ENCODE measurements around the gene RBM33. TPM values are rescaled to one million over a fixed set of nuclear protein-coding genes. Genes with fewer than 3 reads are reported as not detected.

The RBM33 gene
- total and polyA plus RNA-seq, 4 donors: 4.1 to 80.0 (median 47.2) TPM

GRCh38 chr7:155782466-155782865, 138.0 kb downstream of the RBM33 start:
- no peak overlapping the region for H3K4me3 ChIP-seq (ENCODE audit: low read length in 2 of 2)
- peaks cover 0 to 3% of the 10 kb centered on the region in 2 donors for H3K36me3 ChIP-seq (ENCODE audit: control insufficient read depth in 1 of 2, insufficient read depth in 2 of 2, low read length in 1 of 2)
- ATAC-seq (ENCODE audit: low FRiP score) (no peak), DNase-seq (no peak)
- 84 to 91% methylated on average over 10 of the region's 10 CpGs for WGBS, 2 donors
- no peaks in the 10 kb centered on the region for H3K4me1 ChIP-seq (ENCODE audit: control insufficient read depth in 1 of 2, insufficient read depth in 2 of 2, low read length in 2 of 2)
- no peaks in the 10 kb centered on the region for H3K9me3 ChIP-seq (ENCODE audit: control insufficient read depth, low read length)
- intact Hi-C loops (cut with DNase I): no loop called here
- H3K27ac ChIP-seq (ENCODE audit: low read depth in 1 of 2, low read length in 2 of 2): no peak overlapping the region
- no peaks in the 10 kb centered on the region for H3K27me3 ChIP-seq (ENCODE audit: control insufficient read depth in 1 of 2, insufficient read depth in 2 of 2, low read length in 1 of 2)

- no peaks in the 10 kb centered on the region for H3K27me3 ChIP-seq (ENCODE audit: control insufficient read depth in 1 of 2, insufficient read depth in 2 of 2, low read length in 1 of 2)
- H3K9me3 ChIP-seq (ENCODE audit: control insufficient read depth, low read length): peaks cover 2% of the 10 kb centered on the region
- intact Hi-C loops (cut with DNase I): no loop called here
- no peak for ATAC-seq (ENCODE audit: low FRiP score)
- H3K36me3 ChIP-seq (ENCODE audit: control insufficient read depth in 1 of 2, insufficient read depth in 2 of 2, low read length in 1 of 2): peaks cover 0 to 3% of the 10 kb centered on the region in 2 donors
- H3K4me1 ChIP-seq (ENCODE audit: control insufficient read depth in 1 of 2, insufficient read depth in 2 of 2, low read length in 2 of 2): no peaks in the 10 kb centered on the region
- H3K27ac ChIP-seq (ENCODE audit: low read depth in 1 of 2, low read length in 2 of 2): no peak overlapping the region
- H3K4me3 ChIP-seq (ENCODE audit: low read length in 2 of 2): no peak overlapping the region
- DNase-seq: peak in 1 of 2 donors; percentile 2
- 84 to 87% methylated on average over 10 of the region's 10 CpGs for WGBS, 2 donors
Observed at GRCh38 chr7:155785536-155785935, 141.1 kb downstream of the RBM33 start.

- Histone ChIP-seq H3K4me3 (ENCODE audit: low read length in 2 of 2) (no peak overlapping the region), H3K27me3 (ENCODE audit: control insufficient read depth in 1 of 2, insufficient read depth in 2 of 2, low read length in 1 of 2) (no peaks in the 10 kb centered on the region), H3K9me3 (ENCODE audit: control insufficient read depth, low read length) (peaks cover 2% of the 10 kb centered on the region), H3K36me3 (ENCODE audit: control insufficient read depth in 1 of 2, insufficient read depth in 2 of 2, low read length in 1 of 2) (no peaks in the 10 kb centered on the region), H3K27ac (ENCODE audit: low read depth in 1 of 2, low read length in 2 of 2) (no peak overlapping the region), H3K4me1 (ENCODE audit: control insufficient read depth in 1 of 2, insufficient read depth in 2 of 2, low read length in 2 of 2) (no peaks in the 10 kb centered on the region)
- WGBS, 2 donors: 89 to 92% methylated on average over 10 of the region's 10 CpGs
- DNase-seq (no peak), ATAC-seq (ENCODE audit: low FRiP score) (no peak)
- intact Hi-C loops (cut with DNase I): no loop called here
Observed at GRCh38 chr7:155786491-155786890, 142.0 kb downstream of the RBM33 start.

GRCh38 chr7:155787171-155787851, 142.8 kb downstream of the RBM33 start:
- H3K36me3 ChIP-seq (ENCODE audit: control insufficient read depth in 1 of 2, insufficient read depth in 2 of 2, low read length in 1 of 2): no peaks in the 10 kb centered on the region
- no peaks in the 10 kb centered on the region for H3K27me3 ChIP-seq (ENCODE audit: control insufficient read depth in 1 of 2, insufficient read depth in 2 of 2, low read length in 1 of 2)
- 2 to 5% methylated on average over 48 to 68 of the region's 68 CpGs for WGBS, 2 donors

GRCh38 chr7:155788616-155789000, 144.1 kb downstream of the RBM33 start:
- no peak for ATAC-seq (ENCODE audit: low FRiP score)

More at GRCh38 chr7:155787171-155787851, 142.8 kb downstream of the RBM33 start:
- intact Hi-C loops (cut with DNase I): no loop called here
- H3K4me3 ChIP-seq (ENCODE audit: low read length in 2 of 2): no peak overlapping the region
- no peak overlapping the region for H3K27ac ChIP-seq (ENCODE audit: low read depth in 1 of 2, low read length in 2 of 2)
- ATAC-seq (ENCODE audit: low FRiP score) (peak; percentile 49), DNase-seq (peak; percentile 40 to 62)
- peaks cover 2% of the 10 kb centered on the region for H3K9me3 ChIP-seq (ENCODE audit: control insufficient read depth, low read length)
- no peaks in the 10 kb centered on the region for H3K4me1 ChIP-seq (ENCODE audit: control insufficient read depth in 1 of 2, insufficient read depth in 2 of 2, low read length in 2 of 2)

GRCh38 chr7:155789001-155789725, 144.7 kb downstream of the RBM33 start:
- no peaks in the 10 kb centered on the region for H3K27me3 ChIP-seq (ENCODE audit: control insufficient read depth in 1 of 2, insufficient read depth in 2 of 2, low read length in 1 of 2)
- H3K36me3 ChIP-seq (ENCODE audit: control insufficient read depth in 1 of 2, insufficient read depth in 2 of 2, low read length in 1 of 2): no peaks in the 10 kb centered on the region
- peaks cover 2% of the 10 kb centered on the region for H3K9me3 ChIP-seq (ENCODE audit: control insufficient read depth, low read length)
- H3K4me3 ChIP-seq (ENCODE audit: low read length in 2 of 2): no peak overlapping the region
- no peak overlapping the region for H3K27ac ChIP-seq (ENCODE audit: low read depth in 1 of 2, low read length in 2 of 2)
- 80 to 87% methylated on average over 29 of the region's 29 CpGs for WGBS, 2 donors
- intact Hi-C loops (cut with DNase I): no loop called here
- no peak for ATAC-seq (ENCODE audit: low FRiP score)
- peak in 1 of 2 donors; percentile 65 for DNase-seq
- no peaks in the 10 kb centered on the region for H3K4me1 ChIP-seq (ENCODE audit: control insufficient read depth in 1 of 2, insufficient read depth in 2 of 2, low read length in 2 of 2)

More at GRCh38 chr7:155788616-155789000, 144.1 kb downstream of the RBM33 start:
- DNase-seq: peak in 1 of 2 donors; percentile 64
- H3K9me3 ChIP-seq (ENCODE audit: control insufficient read depth, low read length): peaks cover 2% of the 10 kb centered on the region
- intact Hi-C loops (cut with DNase I): no loop called here
- no peaks in the 10 kb centered on the region for H3K27me3 ChIP-seq (ENCODE audit: control insufficient read depth in 1 of 2, insufficient read depth in 2 of 2, low read length in 1 of 2)
- H3K36me3 ChIP-seq (ENCODE audit: control insufficient read depth in 1 of 2, insufficient read depth in 2 of 2, low read length in 1 of 2): no peaks in the 10 kb centered on the region
- whole genome bisulfite sequencing, 2 donors: 85 to 87% methylated on average over 22 of the region's 22 CpGs
- no peak overlapping the region for H3K27ac ChIP-seq (ENCODE audit: low read depth in 1 of 2, low read length in 2 of 2)
- H3K4me1 ChIP-seq (ENCODE audit: control insufficient read depth in 1 of 2, insufficient read depth in 2 of 2, low read length in 2 of 2): no peaks in the 10 kb centered on the region
- no peak overlapping the region for H3K4me3 ChIP-seq (ENCODE audit: low read length in 2 of 2)

GRCh38 chr7:155790666-155791065, 146.2 kb downstream of the RBM33 start:
- no peak for ATAC-seq (ENCODE audit: low FRiP score)
- Histone ChIP-seq H3K27me3 (ENCODE audit: control insufficient read depth in 1 of 2, insufficient read depth in 2 of 2, low read length in 1 of 2) (no peaks in the 10 kb centered on the region), H3K27ac (ENCODE audit: low read depth in 1 of 2, low read length in 2 of 2) (no peak overlapping the region), H3K9me3 (ENCODE audit: control insufficient read depth, low read length) (peaks cover 2% of the 10 kb centered on the region), H3K4me1 (ENCODE audit: control insufficient read depth in 1 of 2, insufficient read depth in 2 of 2, low read length in 2 of 2) (no peaks in the 10 kb centered on the region), H3K36me3 (ENCODE audit: control insufficient read depth in 1 of 2, insufficient read depth in 2 of 2, low read length in 1 of 2) (no peaks in the 10 kb centered on the region), H3K4me3 (ENCODE audit: low read length in 2 of 2) (no peak overlapping the region)
- intact Hi-C loops (cut with DNase I): loop anchor here in 1 of 2 donors (10.0 kb wide), 1 partner anchor 1034 kb away; no protein-coding TSS in a partner anchor
- DNase-seq: no peak
- WGBS, 2 donors: 68 to 69% methylated on average over 8 of the region's 8 CpGs

- DNase-seq (peak in 1 of 2 donors; percentile 47), ATAC-seq (ENCODE audit: low FRiP score) (no peak)
- intact Hi-C loops (cut with DNase I): loop anchor here in 1 of 2 donors (10.0 kb wide), 1 partner anchor 1034 kb away; no protein-coding TSS in a partner anchor
- Histone ChIP-seq H3K4me1 (ENCODE audit: control insufficient read depth in 1 of 2, insufficient read depth in 2 of 2, low read length in 2 of 2) (no peaks in the 10 kb centered on the region), H3K4me3 (ENCODE audit: low read length in 2 of 2) (no peak overlapping the region), H3K36me3 (ENCODE audit: control insufficient read depth in 1 of 2, insufficient read depth in 2 of 2, low read length in 1 of 2) (no peaks in the 10 kb centered on the region), H3K27ac (ENCODE audit: low read depth in 1 of 2, low read length in 2 of 2) (no peak overlapping the region), H3K27me3 (ENCODE audit: control insufficient read depth in 1 of 2, insufficient read depth in 2 of 2, low read length in 1 of 2) (no peaks in the 10 kb centered on the region), H3K9me3 (ENCODE audit: control insufficient read depth, low read length) (peaks cover 2% of the 10 kb centered on the region)
- 75 to 82% methylated on average over 19 of the region's 19 CpGs for WGBS, 2 donors
Observed at GRCh38 chr7:155791214-155791737, 146.8 kb downstream of the RBM33 start.
